SK-N-SH (cell line): ENCODE data around the gene OTOR. TPM values are rescaled to one million over a fixed set of nuclear protein-coding genes. Genes with fewer than 3 reads are reported as not detected.

Experiments used
- CTCF ChIA-PET: fragments of 300-600, 350-600 bp; formaldehyde crosslinking; extraction: SDS; loops from one replicate; lab custom pipeline; 2021; lab: Yijun Ruan, JAX
- POLR2A ChIA-PET: fragments of 350-600 bp; sonication (Branson Sonifier 250); formaldehyde crosslinking; extraction: SDS; loops from one replicate; lab custom pipeline; 2020; ENCODE audit warnings: antibody characterized with exemption, inconsistent platforms; lab: Yijun Ruan, JAX
- DNase-seq: peaks from one replicate; pipeline ENCODE4 v3.0.0; 2012
- H2AFZ ChIP-seq: fragments of 200-600 bp; sonication (generic); 2 replicates; pipeline ENCODE4 v1.8.1; 2016; ENCODE audit warnings: antibody characterized with exemption, mild to moderate bottlenecking, low read depth
- H3F3A ChIP-seq: fragments of 200-600 bp; sonication (generic); replicated peaks from 2 replicates; pipeline ENCODE3; 2016; ENCODE audit warnings: antibody characterized with exemption, mild to moderate bottlenecking; ENCODE audit not compliant: insufficient read depth
- H3K27ac ChIP-seq, 2 experiments: fragments of 200-500 bp in 1 of 2; fragments of 200-600 bp in 1 of 2; sonication (Bioruptor generic) in 1 of 2; sonication (generic), shearing (Covaris generic) in 1 of 2; 2 replicates each; pipeline versions ENCODE4 v1.5.1 to v1.6.1; 2014 to 2016; ENCODE audit warnings: low read depth in 2 of 2, inconsistent platforms in 1 of 2, low read length in 1 of 2, mild to moderate bottlenecking in 1 of 2, mixed read lengths in 1 of 2
- H3K27me3 ChIP-seq: fragments of 200-600 bp; sonication (generic), shearing (Covaris generic); 2 replicates; pipeline ENCODE4 v1.6.1; 2016; ENCODE audit warnings: mixed run types; ENCODE audit not compliant: insufficient read depth
- H3K36me3 ChIP-seq, 2 experiments: fragments of 200-500 bp in 1 of 2; fragments of 200-600 bp in 1 of 2; sonication (Bioruptor generic) in 1 of 2; sonication (generic) in 1 of 2; replicated peaks in 1 of 2; 2 replicates each; pipeline versions ENCODE3 to v1.5.1; 2014 to 2016; ENCODE audit warnings: low read length in 1 of 2, mild to moderate bottlenecking in 1 of 2; ENCODE audit not compliant: insufficient read depth in 2 of 2, control insufficient read depth in 1 of 2
- H3K4me1 ChIP-seq, 2 experiments: fragments of 200-500 bp in 1 of 2; fragments of 200-600 bp in 1 of 2; sonication (Bioruptor generic) in 1 of 2; sonication (generic), shearing (Covaris generic) in 1 of 2; 2 replicates each; pipeline versions ENCODE4 v1.5.1 to v1.6.1; 2014 to 2016; ENCODE audit warnings: low read depth in 1 of 2, low read length in 1 of 2, mixed run types in 1 of 2; ENCODE audit not compliant: insufficient read depth in 2 of 2, control insufficient read depth in 1 of 2
- H3K4me2 ChIP-seq: fragments of 200-600 bp; sonication (generic), shearing (Covaris generic); 2 replicates; pipeline ENCODE4 v1.6.1; 2017; ENCODE audit warnings: mixed run types
- H3K4me3 ChIP-seq, 2 experiments: fragments of 200-500 bp in 1 of 2; fragments of 200-600 bp in 1 of 2; sonication (Bioruptor generic) in 1 of 2; sonication (generic), shearing (Covaris generic) in 1 of 2; 2 replicates each; pipeline versions ENCODE4 v1.5.1 to v1.8.1; 2014 to 2016; ENCODE audit warnings: low read depth in 2 of 2, inconsistent platforms in 1 of 2, low read length in 1 of 2, mild to moderate bottlenecking in 1 of 2, mixed read lengths in 1 of 2, moderate library complexity in 1 of 2
- H3K79me2 ChIP-seq: fragments of 200-600 bp; sonication (generic); 2 replicates; pipeline ENCODE4 v1.8.1; 2017; ENCODE audit warnings: mild to moderate bottlenecking; ENCODE audit not compliant: insufficient read depth
- H3K9ac ChIP-seq: fragments of 200-600 bp; sonication (generic); 2 replicates; pipeline ENCODE4 v1.6.1; 2017; ENCODE audit warnings: mixed run types
- H3K9me2 ChIP-seq: fragments of 200-600 bp; sonication (generic); 2 replicates; pipeline ENCODE4 v1.6.1; 2017; ENCODE audit warnings: mixed run types
- H3K9me3 ChIP-seq: fragments of 200-600 bp; sonication (generic); 2 replicates; pipeline ENCODE4 v1.6.1; 2017; ENCODE audit warnings: mixed run types, mild to moderate bottlenecking, moderate library complexity
- H4K20me1 ChIP-seq: fragments of 200-600 bp; sonication (generic); 2 replicates; pipeline ENCODE4 v1.6.1; 2017; ENCODE audit warnings: mild to moderate bottlenecking, mixed run types; ENCODE audit not compliant: insufficient read depth
- EZH2phosphoT487 ChIP-seq: fragments of 200-600 bp; sonication (generic); IDR thresholded peaks from 2 replicates; pipeline ENCODE4 v1.6.1; 2017; ENCODE audit warnings: low read depth, mixed run types, mild to moderate bottlenecking, antibody characterized with exemption, moderate library complexity, borderline replicate concordance
- JUND ChIP-seq: IDR thresholded peaks from 2 replicates; pipeline ENCODE4 v1.4.0; 2012
- MEF2A ChIP-seq: IDR thresholded peaks from 2 replicates; pipeline ENCODE4 v1.4.0; 2012; ENCODE audit warnings: low read depth, borderline replicate concordance
- RCOR1 ChIP-seq: fragments of 150-350 bp; IDR thresholded peaks from 2 replicates; pipeline ENCODE4 v1.6.1; 2017; ENCODE audit warnings: antibody characterized with exemption, low read length
- TCF12 ChIP-seq: IDR thresholded peaks from 2 replicates; pipeline ENCODE4 v1.4.0; 2012
- YY1 ChIP-seq: IDR thresholded peaks from 2 replicates; pipeline ENCODE4 v1.4.0; 2012; ENCODE audit warnings: low read depth, mild to moderate bottlenecking
- WGBS: methylation state at CpG from one replicate; pipeline ENCODE4 v1.1.6; 2017; ENCODE audit warnings: low lambda C conversion rate; 5-methylcytosine and 5-hydroxymethylcytosine counted together
- polyA plus RNA-seq, 3 experiments: library from polyadenylated mRNA; depleted of rRNA; stranded (reverse); fragments of >200 nt; gene quantifications; 2 replicates each; pipeline ENCODE4 v1.2.3, GENCODE V29; 2012
- TF ChIP-seq, protein P1 (sequence below): fragments of 150-350 bp; IDR thresholded peaks from 2 replicates; pipeline ENCODE4 v1.6.1; 2016; ENCODE audit warnings: mild to moderate bottlenecking, low read depth, low read length
- TF ChIP-seq, protein P2 (sequence below): IDR thresholded peaks from 2 replicates; pipeline ENCODE4 v1.4.0; 2012; ENCODE audit warnings: low read depth, borderline replicate concordance

Gene OTOR
- polyA plus RNA-seq, 1 of the 3 experiments (the other 2 are of a cell fraction): not detected

DNA sequence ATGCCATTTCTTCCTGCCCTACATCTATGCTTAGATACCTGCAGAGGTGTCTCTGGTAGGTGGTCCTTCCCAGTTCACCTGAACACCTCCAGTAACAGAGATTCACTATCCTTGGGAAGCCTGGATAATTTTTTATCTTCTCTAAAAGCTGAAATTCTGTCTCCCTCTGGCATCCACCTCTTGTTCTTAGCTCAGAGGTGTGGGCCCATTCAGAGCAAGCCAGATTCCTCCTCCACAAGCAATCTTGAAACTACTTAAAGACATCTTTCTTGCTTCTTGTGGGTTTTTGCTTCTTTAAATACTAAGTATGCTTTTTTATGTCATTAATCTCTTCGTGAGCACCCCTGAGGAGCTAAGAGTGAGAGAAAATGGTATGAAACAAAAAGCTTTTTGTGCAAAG lies 28.7 kb upstream of the OTOR start:
- Histone ChIP-seq H3K4me2 (no peak overlapping the region), H3K9me3 (no peaks in the 10 kb centered on the region), H3K9me2 (no peaks in the 10 kb centered on the region), H4K20me1 (no peaks in the 10 kb centered on the region), H3K27ac (no peak overlapping the region), H3K27me3 (no peaks in the 10 kb centered on the region; the same call in 1 of the 2 replicates), H3K4me1 (no peaks in the 10 kb centered on the region), H3K36me3 (no peaks in the 10 kb centered on the region), H3F3A (no peaks in the 10 kb centered on the region), H3K79me2 (no peaks in the 10 kb centered on the region), H3K4me3 (no peak overlapping the region), H2AFZ (no peak overlapping the region), H3K9ac (no peak overlapping the region)
- no peak for DNase-seq
- ChIA-PET POLR2A (no interaction called here), CTCF (interaction anchor here (0.6 kb wide), 1 partner anchor 1003 kb away, joined by 3 read pairs; no protein-coding TSS in a partner anchor)
- WGBS: 8% methylated on average over 1 of the region's 1 CpG
- TF ChIP-seq YY1 (no peak), MEF2A (no peak)

DNA sequence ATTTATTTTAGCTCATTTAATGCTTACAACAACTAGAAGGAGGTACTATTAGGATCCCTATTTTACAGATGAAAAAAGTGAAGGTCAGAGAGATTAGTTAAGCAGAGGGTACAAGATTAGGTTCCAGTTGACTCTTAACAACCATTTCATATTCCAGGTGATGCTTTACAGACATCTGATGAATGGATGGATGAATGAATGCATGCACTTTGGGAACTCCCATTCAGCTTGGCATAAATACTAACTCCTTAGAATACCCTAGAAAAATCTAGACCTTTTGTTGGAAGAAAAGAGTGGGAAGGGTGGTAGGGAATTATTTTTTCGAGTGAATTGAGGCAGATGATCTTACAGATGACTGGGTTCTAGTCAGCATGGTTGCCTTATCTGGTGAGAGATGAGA lies 19.1 kb upstream of the OTOR start:
- peak overlapping the region in 1 of 2 experiments; percentile 81; a peak in 2 of 4 replicates for H3K27ac ChIP-seq
- no peak for TF ChIP-seq TCF12
- TF ChIP-seq, protein P1, sequence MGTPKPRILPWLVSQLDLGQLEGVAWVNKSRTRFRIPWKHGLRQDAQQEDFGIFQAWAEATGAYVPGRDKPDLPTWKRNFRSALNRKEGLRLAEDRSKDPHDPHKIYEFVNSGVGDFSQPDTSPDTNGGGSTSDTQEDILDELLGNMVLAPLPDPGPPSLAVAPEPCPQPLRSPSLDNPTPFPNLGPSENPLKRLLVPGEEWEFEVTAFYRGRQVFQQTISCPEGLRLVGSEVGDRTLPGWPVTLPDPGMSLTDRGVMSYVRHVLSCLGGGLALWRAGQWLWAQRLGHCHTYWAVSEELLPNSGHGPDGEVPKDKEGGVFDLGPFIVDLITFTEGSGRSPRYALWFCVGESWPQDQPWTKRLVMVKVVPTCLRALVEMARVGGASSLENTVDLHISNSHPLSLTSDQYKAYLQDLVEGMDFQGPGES: no peak
- TF ChIP-seq RCOR1: no peak
- TF ChIP-seq, protein P2, sequence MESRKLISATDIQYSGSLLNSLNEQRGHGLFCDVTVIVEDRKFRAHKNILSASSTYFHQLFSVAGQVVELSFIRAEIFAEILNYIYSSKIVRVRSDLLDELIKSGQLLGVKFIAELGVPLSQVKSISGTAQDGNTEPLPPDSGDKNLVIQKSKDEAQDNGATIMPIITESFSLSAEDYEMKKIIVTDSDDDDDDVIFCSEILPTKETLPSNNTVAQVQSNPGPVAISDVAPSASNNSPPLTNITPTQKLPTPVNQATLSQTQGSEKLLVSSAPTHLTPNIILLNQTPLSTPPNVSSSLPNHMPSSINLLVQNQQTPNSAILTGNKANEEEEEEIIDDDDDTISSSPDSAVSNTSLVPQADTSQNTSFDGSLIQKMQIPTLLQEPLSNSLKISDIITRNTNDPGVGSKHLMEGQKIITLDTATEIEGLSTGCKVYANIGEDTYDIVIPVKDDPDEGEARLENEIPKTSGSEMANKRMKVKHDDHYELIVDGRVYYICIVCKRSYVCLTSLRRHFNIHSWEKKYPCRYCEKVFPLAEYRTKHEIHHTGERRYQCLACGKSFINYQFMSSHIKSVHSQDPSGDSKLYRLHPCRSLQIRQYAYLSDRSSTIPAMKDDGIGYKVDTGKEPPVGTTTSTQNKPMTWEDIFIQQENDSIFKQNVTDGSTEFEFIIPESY: no peak
- no peak for TF ChIP-seq JUND
- TF ChIP-seq EZH2phosphoT487: no peak
- H3K79me2 ChIP-seq: peaks cover 41% of the 10 kb centered on the region
- H4K20me1 ChIP-seq: no peaks in the 10 kb centered on the region
- H3K4me1 ChIP-seq: peaks cover 8 to 14% of the 10 kb centered on the region in 2 experiments; a peak in 3 of 4 replicates
- no peaks in the 10 kb centered on the region for H3K27me3 ChIP-seq
- no peak overlapping the region for H3K9ac ChIP-seq
- H3K4me3 ChIP-seq: peak overlapping the region in 1 of 2 experiments; percentile 73; a peak in 1 of 4 replicates
- no peak overlapping the region for H3K4me2 ChIP-seq
- POLR2A ChIA-PET: no interaction called here
- H3F3A ChIP-seq: no peaks in the 10 kb centered on the region
- H3K36me3 ChIP-seq: peaks cover 22 to 28% of the 10 kb centered on the region in 2 experiments
- no peak for DNase-seq
- H2AFZ ChIP-seq: peak overlapping the region; percentile 100
- no peaks in the 10 kb centered on the region for H3K9me2 ChIP-seq
- H3K9me3 ChIP-seq: no peaks in the 10 kb centered on the region
- 88% methylated on average over 1 of the region's 1 CpG for WGBS
- CTCF ChIA-PET: interaction anchor here (1.1 to 1.4 kb wide), 2 partner anchors 32 to 115 kb away, joined by 3 to 5 read pairs; no protein-coding TSS in a partner anchor
